Endothelial cell of umbilical vein (primary cell): ENCODE measurements around the gene MALRD1. TPM values are rescaled to one million over a fixed set of nuclear protein-coding genes. Genes with fewer than 3 reads are reported as not detected.

Source experiments
- BruUV-seq: library from RNA; stranded (reverse); fragments of 400-500 nt; replicated peaks from 2 replicates; lab custom pipeline; 2021; lab: Mats Ljungman, UMichigan
- CTCF ChIA-PET: fragments of 300-600, 350-600 bp; sonication (Branson Sonifier 250); formaldehyde crosslinking; loops from one replicate; lab custom pipeline; 2021; ENCODE audit warnings: antibody characterized with exemption, inconsistent platforms; lab: Charles Lee
- POLR2A ChIA-PET: fragments of 300-600, 350-600 bp; sonication (Branson Sonifier 250); formaldehyde crosslinking; loops from one replicate; lab custom pipeline; 2021; ENCODE audit warnings: antibody characterized with exemption, inconsistent platforms; lab: Charles Lee
- DNase-seq: peaks from one replicate; pipeline ENCODE4 v3.0.0-alpha.2; 2011; ENCODE audit warnings: low read depth, low spot score
- FAIRE-seq: peaks from 2 replicates; lab custom pipeline; 2011; peaks lifted over from hg19 to GRCh38; lab: Jason Lieb, UNC
- H2AFZ ChIP-seq: 2 replicates; pipeline ENCODE4 v1.6.0; 2012; ENCODE audit warnings: low read depth, low read length, control low read depth, inconsistent platforms
- H3K27ac ChIP-seq: 2 replicates; pipeline ENCODE4 v1.5.1; 2011; ENCODE audit warnings: low read depth, mild to moderate bottlenecking, control low read depth, low read length, moderate library complexity; ENCODE audit not compliant: insufficient read depth
- H3K27me3 ChIP-seq, 2 experiments: 2 replicates each; pipeline versions ENCODE4 v1.6.0 to v1.6.1; 2011; ENCODE audit warnings: low read length in 2 of 2, mixed read lengths in 1 of 2; ENCODE audit not compliant: control insufficient read depth in 2 of 2, insufficient read depth in 2 of 2
- H3K36me3 ChIP-seq, 2 experiments: 2 replicates in 1 of 2; 3 replicates in 1 of 2; pipeline ENCODE4 v1.5.1; 2011; ENCODE audit warnings: low read length in 2 of 2, mild to moderate bottlenecking in 1 of 2, moderate library complexity in 1 of 2; ENCODE audit not compliant: control insufficient read depth in 2 of 2, insufficient read depth in 2 of 2; ENCODE audit errors: extremely low read depth in 1 of 2
- H3K4me1 ChIP-seq: 3 replicates; pipeline ENCODE4 v1.5.1; 2011; ENCODE audit warnings: mild to moderate bottlenecking, low read length; ENCODE audit not compliant: control insufficient read depth, insufficient read depth; ENCODE audit errors: extremely low read depth
- H3K4me2 ChIP-seq: 2 replicates; pipeline ENCODE4 v1.6.1; 2011; ENCODE audit warnings: low read length, control low read depth, mixed read lengths; ENCODE audit not compliant: insufficient read depth
- H3K4me3 ChIP-seq, 3 experiments: fragments of 200-600 bp in 1 of 3; sonication (generic), shearing (Covaris generic) in 1 of 3; replicated peaks in 1 of 3; 2 replicates each; pipeline ENCODE4 v1.5.1; 2011 to 2016; ENCODE audit warnings: control low read depth in 3 of 3, low read length in 3 of 3, mild to moderate bottlenecking in 2 of 3, inconsistent platforms in 1 of 3, low read depth in 1 of 3, moderate library complexity in 1 of 3; ENCODE audit not compliant: insufficient read depth in 1 of 3
- H3K79me2 ChIP-seq: 2 replicates; pipeline ENCODE4 v1.6.0; 2012; ENCODE audit warnings: low read length, inconsistent platforms; ENCODE audit not compliant: control insufficient read depth, insufficient read depth
- H3K9ac ChIP-seq: replicated peaks from 2 replicates; pipeline ENCODE3; 2011; ENCODE audit warnings: low read length, control low read depth; ENCODE audit not compliant: insufficient read depth; ENCODE audit errors: extremely low read depth
- H3K9me1 ChIP-seq: replicated peaks from 3 replicates; pipeline ENCODE4 v1.6.0; 2011; ENCODE audit warnings: mild to moderate bottlenecking, low read length; ENCODE audit not compliant: control insufficient read depth, insufficient read depth; ENCODE audit errors: extremely low read depth
- H3K9me3 ChIP-seq: replicated peaks from 2 replicates; pipeline ENCODE4 v1.5.1; 2012; ENCODE audit warnings: low read length, inconsistent platforms; ENCODE audit not compliant: control insufficient read depth, insufficient read depth
- H4K20me1 ChIP-seq: replicated peaks from 2 replicates; pipeline ENCODE3; 2011; ENCODE audit warnings: mild to moderate bottlenecking, low read length; ENCODE audit not compliant: control insufficient read depth, insufficient read depth; ENCODE audit errors: extremely low read depth
- CTCF ChIP-seq, 2 donors: IDR thresholded peaks; 1 replicate in 1 of 2; 2 replicates in 1 of 2; pipeline ENCODE4 v1.5.1; 2011; ENCODE audit warnings: low read length in 2 of 2, mild to moderate bottlenecking in 2 of 2, moderate library complexity in 2 of 2, control low read depth in 1 of 2, inconsistent platforms in 1 of 2, low read depth in 1 of 2; ENCODE audit not compliant: insufficient read depth in 1 of 2; ENCODE audit errors: extremely low read depth in 1 of 2
- FOS ChIP-seq: IDR thresholded peaks from 2 replicates; pipeline ENCODE4 v1.6.1; 2011; ENCODE audit warnings: mild to moderate bottlenecking, low read length, moderate library complexity, borderline replicate concordance; ENCODE audit not compliant: insufficient read depth
- JUN ChIP-seq: IDR thresholded peaks from 2 replicates; pipeline ENCODE4 v1.6.1; 2011; ENCODE audit warnings: borderline replicate concordance, low read depth; ENCODE audit not compliant: insufficient read length, insufficient read depth
- MAX ChIP-seq: IDR thresholded peaks from 2 replicates; pipeline ENCODE4 v1.6.1; 2011; ENCODE audit not compliant: insufficient read depth, insufficient read length
- MYC ChIP-seq: IDR thresholded peaks from one replicate; pipeline ENCODE4 v1.6.1; 2011; ENCODE audit warnings: mild to moderate bottlenecking, low read depth, low read length
- dilution Hi-C: fragments of 300-500 bp; cut with MboI; formaldehyde crosslinking; loops from one replicate; pipeline ENCODE4 v1.15.0; 2019; ENCODE audit warnings: low sequenced_read_pairs; ENCODE audit not compliant: extremely low pct_ligation_motif_present
- intact Hi-C: fragments of 100-400 bp; cut with micrococcal nuclease; formaldehyde crosslinking; loops from one replicate; pipeline ENCODE4 v1.10.0; 2022
- polyA plus RNA-seq, 4 experiments: library from polyadenylated mRNA; depleted of rRNA in 3 of 4; stranded (reverse) in 3 of 4; unstranded in 1 of 4; fragments of >200 nt; gene quantifications; 2 replicates each; pipeline versions ENCODE4 v1.2.1 to v1.2.3, GENCODE V29; 2011 to 2012; ENCODE audit warnings: missing spikeins in 1 of 4
- total RNA-seq: library from RNA; stranded (reverse); gene quantifications from 2 replicates; pipeline ENCODE4 v1.2.3, GENCODE V29; 2021

MALRD1 gene
- total and polyA plus RNA-seq, 2 donors (not counting 3 experiments of a cell fraction or from before 2014, with no cell fraction given): not detected

- no peak overlapping the region for H3K27ac ChIP-seq
- H4K20me1 ChIP-seq: no peaks in the 10 kb centered on the region
- TF ChIP-seq CTCF (IDR thresholded peaks at IDR 0.05; ENCODE audit: extremely low read depth in 1 of 2, insufficient read depth in 1 of 2, low read depth in 1 of 2, low read length in 2 of 2) (no peak), JUN (no peak), MAX (no peak), MYC (no peak), FOS (no peak)
- no peaks in the 10 kb centered on the region for H3K79me2 ChIP-seq
- H3K4me2 ChIP-seq: no peak overlapping the region
- no peaks in the 10 kb centered on the region for H3K9me3 ChIP-seq
- H3K9me1 ChIP-seq: no peaks in the 10 kb centered on the region
- no peak for DNase-seq
- no peak for FAIRE-seq
- intact Hi-C loops: no loop called here
- no peaks in the 10 kb centered on the region for H3K36me3 ChIP-seq
- BruUV-seq: no TSS peak
- no peak overlapping the region for H3K4me3 ChIP-seq
- POLR2A ChIA-PET: no interaction called here
- H2AFZ ChIP-seq: no peak overlapping the region
- CTCF ChIA-PET: no interaction called here
- no peaks in the 10 kb centered on the region for H3K27me3 ChIP-seq
- no peak overlapping the region for H3K9ac ChIP-seq
- H3K4me1 ChIP-seq: no peaks in the 10 kb centered on the region
- dilution Hi-C loops: no loop called here
Measured at GRCh38 chr10:19651549-19651948, 602.9 kb downstream of the MALRD1 start.

DNA sequence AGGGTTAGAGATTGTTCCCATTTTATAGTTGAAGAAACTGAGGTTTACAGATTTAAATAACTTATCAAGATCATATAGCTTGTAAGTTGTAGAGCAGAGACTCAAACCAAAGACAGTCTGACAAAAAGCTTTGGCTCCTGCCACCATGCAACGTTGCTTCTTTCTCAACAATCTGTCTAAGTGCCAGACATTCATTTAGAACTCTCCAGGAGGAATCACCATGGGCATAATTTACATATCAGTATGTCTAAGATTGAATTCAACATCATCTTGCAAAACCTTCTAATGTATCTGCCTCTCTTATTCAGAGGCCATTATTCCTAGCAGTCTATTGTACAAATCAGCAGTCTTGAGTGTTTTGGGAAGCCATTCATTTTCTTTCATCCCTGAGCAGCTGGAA, 604.1 kb downstream of the MALRD1 start:
- TF ChIP-seq FOS: no peak
- TF ChIP-seq MAX: no peak
- dilution Hi-C loops (no loop called here), intact Hi-C loops (no loop called here)
- no peak overlapping the region for H2AFZ ChIP-seq
- H3K4me2 ChIP-seq: no peak overlapping the region
- H4K20me1 ChIP-seq: no peaks in the 10 kb centered on the region
- ChIA-PET POLR2A (no interaction called here), CTCF (no interaction called here)
- no peaks in the 10 kb centered on the region for H3K27me3 ChIP-seq
- H3K9me1 ChIP-seq: no peaks in the 10 kb centered on the region
- no peaks in the 10 kb centered on the region for H3K4me1 ChIP-seq
- DNase-seq (no peak), FAIRE-seq (no peak)
- BruUV-seq: no TSS peak
- no peaks in the 10 kb centered on the region for H3K36me3 ChIP-seq
- no peaks in the 10 kb centered on the region for H3K79me2 ChIP-seq
- no peaks in the 10 kb centered on the region for H3K9me3 ChIP-seq
- H3K27ac ChIP-seq: no peak overlapping the region
- H3K9ac ChIP-seq: no peak overlapping the region
- H3K4me3 ChIP-seq: no peak overlapping the region
